Measurements from ENCODE around the gene CFAP54.

GRCh38 chr12:96526110-96526509 lies 36.7 kb downstream of the CFAP54 start:
- no peak for TF ChIP-seq CTCF (IDR thresholded peaks at IDR 0.05)
- TF ChIP-seq POLR2A (IDR thresholded peaks at IDR 0.05), result no peak

Measured in thyroid gland (tissue), 4 donors.